H1 (cell line): ENCODE results near the gene VGLL4. TPM values are rescaled to one million over a fixed set of nuclear protein-coding genes. Genes with fewer than 3 reads are reported as not detected.

ENCODE experiments used
- CTCF ChIA-PET: fragments of 300-600 bp; sonication (Branson Sonifier 250); formaldehyde crosslinking; loops from one replicate; lab custom pipeline; 2021; ENCODE audit not compliant: partially characterized antibody; lab: Charles Lee
- POLR2A ChIA-PET: fragments of 300-600 bp; sonication (Branson Sonifier 250); formaldehyde crosslinking; loops from one replicate; lab custom pipeline; 2021; ENCODE audit warnings: inconsistent platforms; ENCODE audit not compliant: partially characterized antibody; lab: Charles Lee
- DNase-seq, 2 experiments: peaks; one replicate each; pipeline versions ENCODE4 v3.0.0 to v3.0.0-alpha.2; 2010 to 2022; ENCODE audit warnings: low spot score in 2 of 2, low read depth in 1 of 2, mixed read lengths in 1 of 2
- FAIRE-seq: peaks from 2 replicates; lab custom pipeline; 2011; peaks lifted over from hg19 to GRCh38; lab: Jason Lieb, UNC
- H2AFZ ChIP-seq: 2 replicates; pipeline ENCODE4 v1.8.1; 2012; ENCODE audit warnings: low read length, inconsistent platforms
- H2AK5ac ChIP-seq: 2 replicates; pipeline ENCODE4 v1.6.1; 2013; ENCODE audit warnings: low read depth, low read length
- H2BK120ac ChIP-seq: replicated peaks from 2 replicates; pipeline ENCODE3; 2013; ENCODE audit warnings: low read depth, low read length, inconsistent platforms
- H2BK12ac ChIP-seq: 2 replicates; pipeline ENCODE4 v1.6.1; 2013; ENCODE audit warnings: low read depth, low read length
- H2BK15ac ChIP-seq: 2 replicates; pipeline ENCODE4 v1.6.1; 2013; ENCODE audit warnings: low read length
- H2BK20ac ChIP-seq: 2 replicates; pipeline ENCODE4 v1.6.1; 2013; ENCODE audit warnings: low read length
- H2BK5ac ChIP-seq: 2 replicates; pipeline ENCODE4 v1.6.1; 2013; ENCODE audit warnings: low read depth, low read length
- H3K14ac ChIP-seq: 2 replicates; pipeline ENCODE4 v1.6.1; 2013; ENCODE audit warnings: inconsistent platforms; ENCODE audit not compliant: insufficient read length
- H3K18ac ChIP-seq: 2 replicates; pipeline ENCODE4 v1.6.1; 2013; ENCODE audit warnings: low read length; ENCODE audit errors: extremely low read depth
- H3K23ac ChIP-seq: 2 replicates; pipeline ENCODE4 v1.6.1; 2013; ENCODE audit warnings: inconsistent platforms; ENCODE audit not compliant: insufficient read length
- H3K23me2 ChIP-seq: 2 replicates; pipeline ENCODE4 v1.6.1; 2013; ENCODE audit warnings: low read depth, low read length
- H3K27ac ChIP-seq: 2 replicates; pipeline ENCODE4 v1.6.1; 2011; ENCODE audit warnings: low read depth, low read length, inconsistent platforms
- H3K27me3 ChIP-seq, 4 experiments: replicated peaks in 1 of 4; 1 replicate in 1 of 4; 2 replicates in 3 of 4; pipeline versions ENCODE4 v1.6.1 to v1.8.1; 2011 to 2013; ENCODE audit warnings: low read length in 3 of 4, mild to moderate bottlenecking in 3 of 4, inconsistent platforms in 2 of 4, mixed read lengths in 2 of 4, moderate library complexity in 1 of 4; ENCODE audit not compliant: control insufficient read depth in 3 of 4, insufficient read depth in 3 of 4; ENCODE audit errors: extremely low read depth in 1 of 4
- H3K36me3 ChIP-seq, 4 experiments: 2 replicates each; pipeline versions ENCODE4 v1.6.1 to v1.8.1; 2011 to 2013; ENCODE audit warnings: mild to moderate bottlenecking in 4 of 4, low read length in 3 of 4, moderate library complexity in 2 of 4, control low read depth in 1 of 4, inconsistent platforms in 1 of 4; ENCODE audit not compliant: insufficient read depth in 4 of 4, control insufficient read depth in 2 of 4
- H3K4ac ChIP-seq: replicated peaks from 2 replicates; pipeline ENCODE3; 2013; ENCODE audit warnings: low read length, low read depth, mixed read lengths, inconsistent platforms; ENCODE audit not compliant: insufficient read length
- H3K4me1 ChIP-seq, 4 experiments: replicated peaks in 1 of 4; 1 replicate in 1 of 4; 2 replicates in 3 of 4; pipeline versions ENCODE4 v1.6.1 to v1.8.1; 2011 to 2013; ENCODE audit warnings: low read length in 3 of 4, inconsistent platforms in 2 of 4, mixed read lengths in 1 of 4; ENCODE audit not compliant: insufficient read depth in 4 of 4, control insufficient read depth in 3 of 4
- H3K4me2 ChIP-seq, 2 experiments: 2 replicates each; pipeline versions ENCODE4 v1.6.1 to v1.8.1; 2011 to 2013; ENCODE audit warnings: low read depth in 2 of 2, low read length in 2 of 2, control low read depth in 1 of 2, inconsistent platforms in 1 of 2, mild to moderate bottlenecking in 1 of 2; ENCODE audit not compliant: insufficient read depth in 1 of 2
- H3K4me3 ChIP-seq, 4 experiments: fragments of 200-600, 300-600 bp in 1 of 4; sonication (generic), shearing (Covaris generic), sonication (Bioruptor Twin) in 1 of 4; 2 replicates each; pipeline versions ENCODE4 v1.5.1 to v1.8.1; 2011 to 2016; ENCODE audit warnings: low read length in 4 of 4, low read depth in 3 of 4, control low read depth in 2 of 4, inconsistent platforms in 2 of 4, mild to moderate bottlenecking in 2 of 4, mixed read lengths in 1 of 4, moderate library complexity in 1 of 4; ENCODE audit not compliant: insufficient read depth in 2 of 4; ENCODE audit errors: extremely low read depth in 1 of 4
- H3K56ac ChIP-seq: replicated peaks from 2 replicates; pipeline ENCODE3; 2013; ENCODE audit warnings: low read depth, mild to moderate bottlenecking, mixed read lengths, low read length, inconsistent platforms; ENCODE audit not compliant: insufficient read length
- H3K79me1 ChIP-seq: 2 replicates; pipeline ENCODE4 v1.6.1; 2013; ENCODE audit warnings: low read depth, low read length, control low read depth
- H3K79me2 ChIP-seq, 2 experiments: 2 replicates each; pipeline versions ENCODE4 v1.6.1 to v1.8.1; 2012 to 2013; ENCODE audit warnings: low read length in 2 of 2, mild to moderate bottlenecking in 2 of 2, inconsistent platforms in 1 of 2; ENCODE audit not compliant: insufficient read depth in 2 of 2, control insufficient read depth in 1 of 2
- H3K9ac ChIP-seq, 4 experiments: replicated peaks in 1 of 4; 1 replicate in 1 of 4; 2 replicates in 3 of 4; pipeline versions ENCODE4 v1.6.1 to v1.8.1; 2011 to 2013; ENCODE audit warnings: low read depth in 3 of 4, low read length in 3 of 4, control low read depth in 2 of 4, mild to moderate bottlenecking in 2 of 4, moderate library complexity in 2 of 4, inconsistent platforms in 1 of 4; ENCODE audit errors: extremely low read depth in 1 of 4
- H3K9me3 ChIP-seq, 2 experiments: 2 replicates each; pipeline versions ENCODE4 v1.6.1 to v1.8.1; 2012 to 2013; ENCODE audit warnings: mild to moderate bottlenecking in 2 of 2, moderate library complexity in 2 of 2, control low read depth in 1 of 2, inconsistent platforms in 1 of 2, low read depth in 1 of 2, low read length in 1 of 2, mixed read lengths in 1 of 2; ENCODE audit not compliant: insufficient read depth in 2 of 2
- H4K20me1 ChIP-seq, 2 experiments: replicated peaks in 1 of 2; 2 replicates each; pipeline versions ENCODE3 to v1.8.1; 2011 to 2013; ENCODE audit warnings: inconsistent platforms in 2 of 2, low read length in 2 of 2, mild to moderate bottlenecking in 1 of 2; ENCODE audit not compliant: insufficient read depth in 2 of 2, control insufficient read depth in 1 of 2
- H4K5ac ChIP-seq: 2 replicates; pipeline ENCODE4 v1.6.1; 2013; ENCODE audit warnings: low read length, low read depth, mixed read lengths, inconsistent platforms; ENCODE audit not compliant: insufficient read length
- H4K8ac ChIP-seq: 2 replicates; pipeline ENCODE4 v1.8.0; 2013; ENCODE audit warnings: mild to moderate bottlenecking, moderate library complexity, low read length, inconsistent platforms; ENCODE audit not compliant: insufficient read depth; ENCODE audit errors: extremely low read depth
- H4K91ac ChIP-seq: replicated peaks from 2 replicates; pipeline ENCODE3; 2013; ENCODE audit warnings: low read length, mixed read lengths, inconsistent platforms; ENCODE audit not compliant: insufficient read length
- CREB1 ChIP-seq: IDR thresholded peaks from 2 replicates; pipeline ENCODE4 v1.6.1; 2012; ENCODE audit warnings: inconsistent platforms
- JUND ChIP-seq: IDR thresholded peaks from 2 replicates; pipeline ENCODE4 v1.6.1; 2011; ENCODE audit warnings: mild to moderate bottlenecking, improper control_type of control experiment, low read length
- TAF7 ChIP-seq: optimal IDR thresholded peaks from 2 replicates; pipeline ENCODE3; 2011; ENCODE audit warnings: low read depth, mild to moderate bottlenecking, inconsistent platforms, low read length, moderate library complexity, borderline replicate concordance
- USF2 ChIP-seq: IDR thresholded peaks from 2 replicates; pipeline ENCODE4 v1.6.1; 2011; ENCODE audit warnings: low read length, improper control_type of control experiment
- WGBS, 2 experiments: shearing (Covaris generic) in 1 of 2; methylation state at CpG; one replicate each; pipeline versions ENCODE4 v1.1.6 to v1.1.7; 2013 to 2015; ENCODE audit warnings: low lambda C conversion rate in 2 of 2, mixed read lengths in 2 of 2, inconsistent platforms in 1 of 2, low coverage in 1 of 2, missing lambda C conversion rate in 1 of 2; ENCODE audit not compliant: insufficient replicate concordance in 2 of 2, insufficient coverage in 1 of 2, insufficient read length in 1 of 2; ENCODE audit errors: extremely low coverage in 1 of 2, missing lambda C conversion rate in 1 of 2; 5-methylcytosine and 5-hydroxymethylcytosine counted together
- polyA plus RNA-seq, 7 experiments: library from polyadenylated mRNA; depleted of rRNA in 3 of 7; stranded (reverse) in 5 of 7; unstranded in 2 of 7; fragments of >200 nt in 5 of 7; fragments of 200-250 nt in 2 of 7; gene quantifications; 1 replicate in 5 of 7; 2 replicates in 1 of 7; 4 replicates in 1 of 7; pipeline versions ENCODE4 v1.2.1 to v1.2.3, GENCODE V29; 2011 to 2013; ENCODE audit warnings: missing spikeins in 2 of 7, mixed read lengths in 2 of 7
- total RNA-seq: library from RNA; stranded (reverse); fragmentation: NEBNext Ultra II Directional; extraction: Animal tissue kit (Norgen Biotek cat#: 25700); gene quantifications from 2 replicates; pipeline ENCODE4 v1.2.1, GENCODE V29; 2021

Gene VGLL4
- total and polyA plus RNA-seq, 2 of the 8 experiments (the other 6 are each of a cell fraction or from before 2014, with no cell fraction given) = 45.1 to 50.0 TPM

GRCh38 chr3:11539218-11539617, 104.5 kb downstream of the VGLL4 start:
- CTCF ChIA-PET = interaction anchor here (0.6 to 2.4 kb wide), 29 partner anchors 9 to 463 kb away, joined by 3 to 16 read pairs (median 3); no protein-coding TSS in a partner anchor
- Histone ChIP-seq H3K9me3 (no peaks in the 10 kb centered on the region), H3K4me2 (no peak overlapping the region), H3K4me1 (peaks cover 0 to 3% (median 0%) of the 10 kb centered on the region in 4 experiments; a peak in 1 of 7 replicates), H4K20me1 (peaks cover 0 to 4% of the 10 kb centered on the region in 2 experiments), H3K9ac (no peak overlapping the region), H3K27ac (no peak overlapping the region), H2AK5ac (no peak overlapping the region), H4K5ac (no peak overlapping the region), H2BK120ac (no peak overlapping the region), H2BK5ac (no peak overlapping the region), H3K56ac (no peak overlapping the region), H3K79me1 (no peaks in the 10 kb centered on the region), H3K4me3 (no peak overlapping the region), H4K8ac (no peak overlapping the region), H3K14ac (no peak overlapping the region), H2BK15ac (no peak overlapping the region), H3K23me2 (no peaks in the 10 kb centered on the region), H3K36me3 (no peaks in the 10 kb centered on the region), H4K91ac (no peak overlapping the region), H2BK12ac (no peak overlapping the region)
- FAIRE-seq (no peak), DNase-seq (no peak)
- WGBS, 2 experiments = 86% methylated on average over 5 of the region's 5 CpGs; no CpG with 5 or more reads in 1 of the 2 experiments
- POLR2A ChIA-PET = no interaction called here
- TF ChIP-seq CREB1 (no peak), JUND (no peak), USF2 (no peak), TAF7 (no peak)
- TF ChIP-seq, all 59 proteins: peak for 0
- H2BK20ac ChIP-seq = no peak overlapping the region
- H3K79me2 ChIP-seq = no peaks in the 10 kb centered on the region
- no peak overlapping the region for H3K23ac ChIP-seq
- no peak overlapping the region for H3K18ac ChIP-seq
- H2AFZ ChIP-seq = no peak overlapping the region
- H3K4ac ChIP-seq = no peak overlapping the region
- no peaks in the 10 kb centered on the region for H3K27me3 ChIP-seq
